Panc1 (cell line): ENCODE data around the gene SLC16A1. TPM values are rescaled to one million over a fixed set of nuclear protein-coding genes. Genes with fewer than 3 reads are reported as not detected.

ENCODE experiments used
- ATAC-seq: fragments of 200-7000 bp; cut with Tn5 transposase; 2 replicates; pipeline ENCODE4 v1.9.1; 2020; ENCODE audit warnings: mild to moderate bottlenecking, moderate library complexity
- BruUV-seq: library from RNA; stranded (reverse); fragments of 400-500 nt; replicated peaks from 2 replicates; lab custom pipeline; 2021; lab: Mats Ljungman, UMichigan
- CTCF ChIA-PET: fragments of 300-600 bp; sonication (Branson Sonifier 250); formaldehyde crosslinking; loops from one replicate; lab custom pipeline; 2022; ENCODE audit warnings: antibody characterized with exemption; lab: Charles Lee
- POLR2A ChIA-PET: fragments of 300-600 bp; sonication (Branson Sonifier 250); formaldehyde crosslinking; loops from one replicate; lab custom pipeline; 2022; ENCODE audit warnings: antibody characterized with exemption; lab: Charles Lee
- DNase-seq: peaks from one replicate; pipeline ENCODE4 v3.0.0-alpha.2; 2010; ENCODE audit warnings: low read depth, low spot score
- H3K27ac ChIP-seq: 2 replicates; pipeline ENCODE4 v1.5.1; 2011; ENCODE audit warnings: mild to moderate bottlenecking, low read length, inconsistent platforms
- H3K27me3 ChIP-seq: fragments of 200-500 bp; sonication (Bioruptor generic); 2 replicates; pipeline ENCODE4 v1.6.0; 2014; ENCODE audit warnings: low read length, inconsistent platforms; ENCODE audit not compliant: control insufficient read depth, insufficient read depth
- H3K36me3 ChIP-seq: fragments of 200-500 bp; sonication (Bioruptor generic); 2 replicates; pipeline ENCODE4 v1.5.1; 2014; ENCODE audit warnings: inconsistent platforms, mild to moderate bottlenecking, low read length, moderate library complexity; ENCODE audit not compliant: control insufficient read depth, insufficient read depth
- H3K4me1 ChIP-seq: 2 replicates; pipeline ENCODE4 v1.5.1; 2011; ENCODE audit warnings: inconsistent platforms, mild to moderate bottlenecking, low read length, moderate library complexity; ENCODE audit not compliant: control insufficient read depth, insufficient read depth
- H3K4me3 ChIP-seq, 2 experiments: 2 replicates each; pipeline ENCODE4 v1.5.1; 2011 to 2012; ENCODE audit warnings: low read depth in 2 of 2, low read length in 2 of 2, mild to moderate bottlenecking in 2 of 2, inconsistent platforms in 1 of 2, moderate library complexity in 1 of 2
- H3K9me3 ChIP-seq: fragments of 200-500 bp; sonication (Bioruptor generic); 2 replicates; pipeline ENCODE4 v1.5.1; 2014; ENCODE audit warnings: low read depth, mild to moderate bottlenecking, inconsistent platforms, low read length, moderate library complexity; ENCODE audit not compliant: control insufficient read depth, insufficient read depth
- CTCF ChIP-seq: fragments of 450-650 bp; IDR thresholded peaks from 2 replicates; pipeline ENCODE4 v1.5.1; 2017; ENCODE audit warnings: mild to moderate bottlenecking
- POLR2AphosphoS5 ChIP-seq: IDR thresholded peaks from 2 replicates; pipeline ENCODE4 v1.6.1; 2012; ENCODE audit warnings: mild to moderate bottlenecking, low read depth, low read length, moderate library complexity
- REST ChIP-seq, 2 experiments: IDR thresholded peaks; 2 replicates each; pipeline ENCODE4 v1.6.1; 2011 to 2012; ENCODE audit warnings: low read depth in 2 of 2, control low read depth in 1 of 2, low read length in 1 of 2, mild to moderate bottlenecking in 1 of 2, moderate library complexity in 1 of 2; ENCODE audit not compliant: insufficient read depth in 1 of 2
- SIN3A ChIP-seq: IDR thresholded peaks from 2 replicates; pipeline ENCODE4 v1.6.1; 2012; ENCODE audit warnings: low read depth, mild to moderate bottlenecking, low read length, moderate library complexity, borderline replicate concordance; ENCODE audit not compliant: insufficient read depth
- TCF7L2 ChIP-seq: IDR thresholded peaks from 2 replicates; pipeline ENCODE4 v1.6.1; 2011; ENCODE audit warnings: mild to moderate bottlenecking, low read depth, low read length, inconsistent platforms
- in situ Hi-C: cut with HindIII; loops from 2 replicates; pipeline ENCODE4 v1.10.0; 2016; ENCODE audit warnings: low sequenced_read_pairs, low pct_unique_long_range_greater_than_20kb
- intact Hi-C: fragments of 100-400 bp; cut with micrococcal nuclease; formaldehyde crosslinking; loops from one replicate; pipeline ENCODE4 v1.10.0; 2022; ENCODE audit not compliant: unreplicated experiment
- total RNA-seq: library from RNA; stranded (reverse); gene quantifications from one replicate; pipeline ENCODE4 v1.2.1, GENCODE V29; 2021; ENCODE audit not compliant: unreplicated experiment

The SLC16A1 gene
- total RNA-seq, 1 experiment from 2014 or later: 51.5 TPM

- intact Hi-C loops: no loop called here
- no peak overlapping the region for H3K27ac ChIP-seq
- no TSS peak for BruUV-seq
- no peak overlapping the region for H3K4me3 ChIP-seq
- TF ChIP-seq POLR2AphosphoS5: no peak
- TF ChIP-seq TCF7L2: no peak
- TF ChIP-seq CTCF: no peak
- TF ChIP-seq REST (IDR thresholded peaks at IDR 0.05; ENCODE audit: insufficient read depth in 1 of 2, low read depth in 2 of 2, low read length in 1 of 2): no peak
- no peak for TF ChIP-seq SIN3A
- ATAC-seq (no peak), DNase-seq (no peak)
- in situ Hi-C loops: no loop called here
- ChIA-PET CTCF (no interaction called here), POLR2A (no interaction called here)
- H3K9me3 ChIP-seq: no peaks in the 10 kb centered on the region
- no peaks in the 10 kb centered on the region for H3K27me3 ChIP-seq
- H3K36me3 ChIP-seq: no peaks in the 10 kb centered on the region
- H3K4me1 ChIP-seq: no peaks in the 10 kb centered on the region
Observed at GRCh38 chr1:112997781-112998180, 41.8 kb upstream of the SLC16A1 start.

DNA sequence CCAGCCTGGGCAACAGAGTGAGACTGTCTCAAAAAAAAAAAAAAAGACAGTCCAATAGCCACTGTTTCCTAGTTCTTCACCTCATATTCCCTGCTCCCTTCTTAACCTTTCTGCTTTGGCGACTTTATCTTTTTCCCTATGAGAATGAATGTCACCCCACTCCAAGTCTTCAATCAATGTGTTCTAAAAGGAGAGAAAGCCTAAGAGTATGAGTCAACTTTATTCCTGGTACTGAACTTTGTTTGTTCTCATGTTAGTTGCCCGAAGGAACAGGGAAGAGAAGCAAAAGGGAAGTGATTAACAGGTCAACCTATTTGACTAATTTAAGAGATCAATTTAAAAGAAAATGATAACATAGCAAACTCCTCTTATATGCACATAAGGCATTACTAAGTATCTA lies 39.9 kb upstream of the SLC16A1 start:
- DNase-seq: no peak
- POLR2A ChIA-PET: no interaction called here

More for the DNA sequence above, 39.9 kb upstream of the SLC16A1 start:
- Histone ChIP-seq H3K4me1 (no peaks in the 10 kb centered on the region), H3K9me3 (no peaks in the 10 kb centered on the region), H3K4me3 (no peak overlapping the region), H3K27ac (no peak overlapping the region), H3K27me3 (no peaks in the 10 kb centered on the region), H3K36me3 (no peaks in the 10 kb centered on the region)
- CTCF ChIA-PET: no interaction called here
- intact Hi-C loops: no loop called here
- BruUV-seq: no TSS peak
- TF ChIP-seq SIN3A: no peak
- TF ChIP-seq POLR2AphosphoS5: no peak
- TF ChIP-seq TCF7L2: no peak
- no peak for TF ChIP-seq CTCF
- no peak for TF ChIP-seq REST (IDR thresholded peaks at IDR 0.05; ENCODE audit: insufficient read depth in 1 of 2, low read depth in 2 of 2, low read length in 1 of 2)
- no peak for ATAC-seq
- in situ Hi-C loops: no loop called here
